Stomach (tissue), 4 donors: Measurements from ENCODE around the gene GNAT2.

Source experiments
- CTCF ChIP-seq, 7 experiments: fragments of 450-650 bp in 4 of 7; fragments of 200-600 bp in 3 of 7; sonication (generic) in 3 of 7; IDR thresholded peaks; one replicate each; pipeline ENCODE4 v1.5.1; 2016 to 2019; ENCODE audit warnings: antibody characterized with exemption in 7 of 7, control low read depth in 2 of 7, mild to moderate bottlenecking in 1 of 7
- EP300 ChIP-seq: sonication (generic); formaldehyde crosslinking; IDR thresholded peaks from one replicate; pipeline ENCODE4 v1.6.1; 2017; ENCODE audit warnings: antibody characterized with exemption
- POLR2A ChIP-seq, 4 donors: fragments of 450-650 bp; IDR thresholded peaks; one replicate each; pipeline ENCODE4 v1.6.1; 2016; ENCODE audit warnings: antibody characterized with exemption in 4 of 4, control low read depth in 2 of 4, mild to moderate bottlenecking in 1 of 4, moderate library complexity in 1 of 4
- POLR2AphosphoS5 ChIP-seq, 3 donors: sonication (generic); formaldehyde crosslinking; IDR thresholded peaks; one replicate each; pipeline ENCODE4 v1.6.1; 2016; ENCODE audit warnings: antibody characterized with exemption in 3 of 3

GRCh38 chr1:109642626-109643025, 23.2 kb upstream of the GNAT2 start:
- TF ChIP-seq EP300 (no peak), CTCF (IDR thresholded peaks at IDR 0.05) (no peak), POLR2A (IDR thresholded peaks at IDR 0.05) (no peak), POLR2AphosphoS5 (IDR thresholded peaks at IDR 0.05) (no peak)
